Activated gamma-delta T cell treated with Interleukin-2 at 50 U/mL for 16 hours (primary cell): ENCODE data around the gene MEG3.

Experiments
- DNase-seq: peaks from one replicate; pipeline ENCODE4 v3.0.0-alpha.2; 2020

Gene MEG3

GRCh38 chr14:100825713-100826331 is at the start of gene MEG3:
MEG3 (plus strand) TSS chr14:100826118.
- no peak for DNase-seq

GRCh38 chr14:100776681-100777365 is 49.1 kb upstream of the MEG3 start:
- no peak for DNase-seq

DNA sequence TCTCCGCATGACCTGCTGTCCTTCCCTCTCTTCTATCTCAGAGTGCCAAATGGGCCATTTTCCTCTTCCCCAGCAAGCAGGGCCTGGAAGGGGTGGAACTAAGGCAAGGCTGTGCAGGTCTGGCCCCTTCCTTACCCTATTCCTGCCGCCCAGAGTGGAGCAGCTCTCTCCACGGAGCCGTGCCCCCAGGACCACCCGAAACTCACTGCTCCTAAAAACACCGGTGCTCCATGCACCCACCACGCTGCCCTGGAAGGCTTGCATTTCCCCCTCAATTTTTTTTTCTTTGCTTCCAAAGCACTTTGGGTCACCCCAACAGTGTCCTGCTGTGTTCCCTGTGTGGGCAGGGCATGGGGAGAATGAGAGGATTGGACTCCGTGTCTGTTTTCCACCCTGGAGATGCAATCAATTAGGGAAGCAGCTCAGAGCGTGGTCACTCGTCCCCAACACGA is 48.5 kb upstream of the MEG3 start:
- DNase-seq = no peak

DNA sequence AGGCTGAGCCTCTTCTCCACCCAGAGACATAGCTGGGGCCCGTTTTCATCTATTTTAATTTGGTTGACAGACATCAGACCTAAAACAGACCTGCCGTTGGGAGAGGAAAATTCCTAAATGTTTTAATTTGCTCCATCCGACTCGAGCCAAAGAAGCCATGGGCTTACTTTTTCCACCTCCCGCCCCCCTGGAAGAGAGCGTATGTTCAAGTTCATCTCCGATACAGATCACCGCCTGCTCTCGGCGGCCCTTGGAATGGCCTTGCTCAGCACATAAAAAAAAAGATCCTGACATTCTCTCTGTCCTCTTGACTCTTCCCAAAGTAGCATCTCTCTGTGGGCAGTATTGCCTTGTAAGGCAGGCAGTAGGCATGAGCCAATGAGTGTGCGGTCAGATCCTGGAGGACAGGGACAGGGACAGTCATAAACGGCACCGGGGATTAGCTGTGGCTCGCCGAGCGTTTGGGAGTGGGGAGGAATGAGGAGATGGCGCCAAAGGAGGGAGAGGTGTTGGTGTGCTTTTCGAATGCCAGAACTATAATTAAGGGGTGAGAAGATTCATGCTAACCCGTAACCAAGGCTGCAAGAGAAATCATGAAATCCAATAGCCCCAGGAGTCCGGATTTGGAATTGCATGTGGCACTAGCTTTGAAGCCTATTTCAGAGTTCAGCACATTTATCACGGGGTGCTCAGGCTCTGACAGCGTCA is 47.9 kb upstream of the MEG3 start:
- no peak for DNase-seq

DNA sequence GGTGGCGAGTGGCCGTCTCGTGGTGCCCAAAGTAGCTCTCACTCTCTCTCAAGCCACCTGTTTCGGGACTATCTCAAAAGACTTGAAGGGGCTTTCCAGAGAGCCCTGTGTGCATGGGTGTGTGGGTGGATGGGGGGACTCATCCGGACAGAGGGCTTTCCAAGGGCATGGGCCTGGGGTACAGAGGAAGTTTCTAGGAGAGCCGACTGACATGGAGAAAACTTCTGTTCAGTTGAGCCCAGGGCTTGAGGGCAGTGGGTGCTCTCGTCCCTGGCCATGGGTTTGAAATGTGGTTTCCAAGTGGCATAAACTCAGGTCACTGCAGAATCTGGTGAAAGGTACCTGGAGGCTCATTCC is 47.4 kb upstream of the MEG3 start:
- DNase-seq = no peak

GRCh38 chr14:100778951-100779690 is 46.8 kb upstream of the MEG3 start:
- DNase-seq = no peak

GRCh38 chr14:100779691-100780080 is 46.2 kb upstream of the MEG3 start:
- no peak for DNase-seq

- DNase-seq = no peak
These were observed 45.7 kb upstream of the MEG3 start for GRCh38 chr14:100780246-100780645.

DNA sequence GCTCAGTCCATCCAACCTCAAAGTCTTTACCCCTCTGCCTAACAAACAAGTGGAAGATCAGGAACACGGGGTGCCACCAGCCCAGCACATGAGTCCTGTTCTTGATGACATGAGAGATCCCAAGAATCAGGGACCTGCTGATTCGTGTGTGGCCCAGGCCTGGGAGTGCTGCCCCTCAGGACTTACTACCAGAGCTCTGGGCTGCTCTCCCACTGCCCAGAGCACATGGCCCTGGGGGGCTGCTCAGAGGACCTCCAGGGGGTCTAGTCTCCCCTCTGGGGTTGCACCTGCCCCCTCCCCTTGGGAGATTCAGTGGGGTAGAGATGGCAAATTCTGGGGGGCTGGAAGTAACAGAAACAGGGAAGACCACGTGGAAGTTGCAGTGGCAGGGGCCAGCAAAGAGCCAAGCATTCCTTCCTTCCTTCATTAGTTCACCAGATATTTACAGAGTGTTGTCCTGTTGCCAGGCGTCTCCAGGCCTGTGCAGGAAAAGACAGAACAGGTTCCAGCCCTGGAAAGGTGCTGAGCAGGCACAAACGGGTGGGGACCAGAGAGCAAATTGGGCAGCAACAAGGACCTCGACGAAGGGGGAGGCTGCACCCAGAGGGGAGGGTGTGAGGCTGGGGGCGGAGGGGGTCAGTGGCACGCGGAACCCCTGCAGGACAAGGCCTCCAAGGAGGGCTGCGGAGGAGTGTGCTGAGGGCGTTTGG is 45.1 kb upstream of the MEG3 start:
- DNase-seq = no peak

DNA sequence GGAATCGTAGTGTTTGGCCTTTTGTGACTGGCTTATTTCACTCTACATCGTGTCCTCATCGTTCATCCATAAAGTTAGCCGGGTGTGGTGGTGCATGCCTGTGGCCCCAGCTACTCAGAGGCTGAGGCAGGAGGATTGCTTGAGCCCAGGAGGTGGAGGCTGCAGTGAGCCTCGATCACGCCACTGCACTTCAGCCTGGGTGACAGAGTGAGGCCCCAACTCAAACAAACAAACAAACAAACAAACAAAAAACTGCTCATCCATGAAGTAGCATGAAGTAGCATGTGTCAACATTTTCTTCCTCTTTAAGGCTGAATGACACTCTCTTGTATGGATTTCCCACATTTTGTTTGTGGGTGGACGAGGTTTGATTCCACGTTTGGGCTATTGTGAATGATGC is 44.0 kb upstream of the MEG3 start:
- no peak for DNase-seq

DNA sequence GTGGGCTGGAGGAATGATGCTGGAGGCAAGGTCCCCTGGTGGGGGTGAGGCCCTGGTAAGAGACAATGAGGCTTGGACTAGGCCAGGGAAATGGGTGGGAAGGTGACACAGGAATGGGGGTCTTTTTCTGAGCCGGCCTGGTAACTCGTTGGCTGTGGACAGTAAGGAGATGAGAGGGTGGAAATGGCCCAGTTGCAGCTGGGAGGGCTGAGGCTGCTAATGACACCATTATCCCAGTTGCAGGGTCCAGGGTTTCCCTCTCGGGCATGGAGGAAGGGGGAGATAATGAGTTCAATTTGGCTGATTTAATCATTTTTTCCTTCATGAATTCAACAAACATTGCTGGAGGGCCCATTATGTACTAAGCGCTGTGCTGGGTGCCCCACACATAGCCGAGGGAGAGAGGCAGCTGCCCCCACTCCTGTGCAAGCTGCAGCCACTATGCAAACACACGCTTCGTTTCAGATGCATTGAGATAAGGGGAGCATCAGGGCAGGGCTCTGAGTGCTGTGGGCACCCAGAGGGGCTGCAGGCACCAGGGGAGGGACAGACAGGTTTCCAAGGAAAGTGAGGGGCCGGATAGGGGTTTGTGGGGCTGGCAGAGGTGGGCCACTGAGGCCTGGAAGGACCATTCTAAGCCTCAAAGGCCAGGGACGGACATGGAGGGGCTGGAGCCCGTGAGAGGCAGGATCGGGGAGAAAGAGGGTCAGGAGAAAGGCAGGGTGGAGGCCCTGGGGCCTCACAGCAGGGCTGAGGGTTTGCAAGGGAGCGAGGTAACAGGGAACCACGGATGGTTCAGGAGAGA is 43.2 kb upstream of the MEG3 start:
- no peak for DNase-seq

DNA sequence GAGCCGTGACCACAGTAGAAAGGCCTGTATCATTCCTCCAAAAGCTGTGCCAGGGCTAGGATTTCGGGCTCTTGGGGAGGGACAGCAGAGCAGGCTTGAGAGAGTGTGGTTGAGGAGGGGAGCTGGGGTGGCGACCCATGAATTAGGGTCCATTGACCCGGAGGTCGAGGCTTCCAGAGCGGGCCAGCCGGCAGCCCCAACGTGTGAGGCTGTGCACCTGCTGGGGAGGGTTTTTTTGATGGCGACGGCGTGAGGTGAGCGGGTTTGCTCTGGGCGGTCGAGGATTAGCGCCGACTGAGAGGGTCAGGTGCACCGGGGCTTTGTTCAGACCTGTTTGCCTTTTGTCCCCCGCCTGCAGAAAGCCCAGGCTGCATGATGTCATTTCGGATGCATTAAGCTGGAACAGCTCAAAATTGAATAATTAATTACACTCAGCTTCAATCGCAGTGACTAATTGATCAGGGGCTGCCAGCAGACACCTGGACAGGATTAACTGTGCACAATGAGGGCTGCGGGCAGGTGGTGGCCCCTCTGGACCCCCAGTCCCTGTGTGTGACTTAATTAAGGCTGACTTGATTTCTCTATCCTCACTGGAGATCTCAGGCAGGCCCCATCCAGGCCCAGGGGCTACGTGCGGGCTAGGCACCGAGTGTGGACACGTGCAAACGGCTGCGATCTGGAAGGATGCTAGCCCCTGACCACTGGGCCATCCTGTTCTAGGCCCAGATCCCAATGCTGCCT is 42.1 kb upstream of the MEG3 start:
- no peak for DNase-seq

GRCh38 chr14:100784523-100785337 is 41.2 kb upstream of the MEG3 start:
- DNase-seq = no peak

- no peak for DNase-seq
These were observed 40.6 kb upstream of the MEG3 start for GRCh38 chr14:100785338-100785615.

DNA sequence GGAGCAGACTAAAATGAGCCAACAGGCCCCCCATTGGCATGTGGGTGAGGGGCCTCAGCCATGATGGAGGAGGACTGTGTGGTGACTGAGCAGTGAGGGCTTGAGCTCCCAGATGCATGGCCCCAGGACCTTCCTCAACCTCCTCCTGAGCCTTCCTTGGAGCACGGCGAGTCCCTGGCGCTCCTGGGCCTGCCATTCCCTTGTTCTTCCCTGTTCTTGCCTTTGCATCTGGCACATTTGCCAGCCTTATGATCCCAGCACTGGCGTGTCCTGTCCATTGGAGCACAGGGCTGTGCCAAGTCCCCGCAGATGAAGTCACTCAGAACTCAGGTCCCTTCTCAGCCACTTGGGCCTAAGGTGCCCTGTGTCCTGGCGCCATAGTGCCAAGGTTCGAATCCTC is 40.3 kb upstream of the MEG3 start:
- no peak for DNase-seq

DNA sequence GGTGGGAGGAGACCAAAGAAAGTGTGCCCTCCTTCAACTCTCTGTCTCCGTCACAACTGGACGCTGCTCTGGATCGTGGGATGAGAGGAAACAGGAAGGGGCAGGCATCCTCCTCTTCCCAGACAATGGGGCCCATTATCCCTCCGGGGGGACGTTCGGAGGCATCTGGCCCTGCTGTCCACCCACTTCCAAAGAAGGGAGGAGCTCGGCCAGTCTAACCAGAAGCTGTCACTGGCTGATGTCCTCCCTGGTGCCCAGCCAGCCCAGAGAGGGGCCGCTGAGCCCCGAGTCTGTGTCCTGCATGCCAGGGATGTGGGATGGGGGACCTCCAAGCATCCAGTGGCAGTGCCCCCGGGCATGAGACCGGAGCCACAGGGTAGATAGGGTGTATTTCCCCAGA is 39.8 kb upstream of the MEG3 start:
- DNase-seq = no peak

DNA sequence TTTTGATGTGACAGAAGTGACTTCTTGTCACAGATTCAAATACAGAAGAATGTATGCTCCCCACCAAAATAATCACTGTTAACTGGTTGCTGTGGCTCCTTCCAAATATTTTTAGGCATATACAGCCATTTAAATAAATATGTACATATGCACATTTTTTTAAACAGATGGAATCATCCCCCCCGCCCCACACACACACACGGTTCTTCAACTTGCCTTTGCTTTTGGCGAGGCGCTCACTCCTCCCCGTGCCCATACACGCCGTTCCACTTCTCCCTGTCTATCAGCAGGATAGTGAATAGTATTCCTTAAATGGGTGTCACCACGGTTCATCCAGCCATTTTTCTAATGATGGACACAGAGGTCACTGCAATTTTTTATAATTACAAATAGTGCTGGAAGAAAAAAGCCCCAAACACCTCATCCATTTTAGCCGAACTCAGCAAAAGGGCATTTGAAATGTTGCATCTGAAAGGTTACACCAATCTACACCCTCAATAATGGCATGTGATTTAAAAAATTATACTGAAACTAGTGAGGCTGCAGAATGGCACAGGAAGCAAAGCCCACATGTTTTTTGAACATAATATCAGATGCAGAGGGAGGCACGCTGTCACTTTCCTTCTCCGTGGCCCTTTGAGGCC is 39.2 kb upstream of the MEG3 start:
- no peak for DNase-seq

GRCh38 chr14:100787659-100788058 is 38.3 kb upstream of the MEG3 start:
- no peak for DNase-seq

DNA sequence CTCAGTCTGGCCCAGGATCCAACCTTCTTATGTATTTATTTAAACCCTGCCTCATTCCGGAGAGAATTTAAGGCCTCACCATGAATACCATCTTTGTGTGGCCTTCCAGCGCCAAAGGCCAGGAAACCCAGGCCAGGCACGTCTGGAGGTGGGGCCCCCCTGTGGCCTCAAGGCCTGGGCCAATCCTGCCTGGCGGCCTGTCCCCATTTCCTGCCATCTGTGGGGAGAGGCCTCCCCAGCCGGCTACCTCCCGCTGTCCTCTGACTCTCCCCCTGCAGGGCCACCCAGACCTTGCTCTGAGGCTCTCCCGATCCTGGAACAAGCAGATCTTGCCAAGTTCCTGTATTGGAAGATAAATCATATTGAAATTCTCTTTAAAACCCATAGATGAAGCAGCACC is 37.4 kb upstream of the MEG3 start:
- DNase-seq = no peak

GRCh38 chr14:100788942-100789341 is 37.0 kb upstream of the MEG3 start:
- no peak for DNase-seq
